Uterus (tissue), 2 donors: ENCODE results near the gene HOXC13.

Source experiments
- CTCF ChIP-seq, 4 experiments: fragments of 200-600 bp in 2 of 4; fragments of 450-650 bp in 2 of 4; sonication (generic) in 2 of 4; IDR thresholded peaks; one replicate each; pipeline ENCODE4 v1.5.1; 2016 to 2019; ENCODE audit warnings: antibody characterized with exemption in 4 of 4, mild to moderate bottlenecking in 2 of 4, moderate library complexity in 1 of 4
- POLR2A ChIP-seq, 2 donors: fragments of 450-650 bp; IDR thresholded peaks; one replicate each; pipeline ENCODE4 v1.6.1; 2016; ENCODE audit warnings: antibody characterized with exemption in 2 of 2, mild to moderate bottlenecking in 1 of 2, moderate library complexity in 1 of 2

- TF ChIP-seq CTCF (IDR thresholded peaks at IDR 0.05) (no peak), POLR2A (IDR thresholded peaks at IDR 0.05) (no peak)
Measured at GRCh38 chr12:53916788-53917655, 21.6 kb upstream of the HOXC13 start.
